HepG2 (cell line): ENCODE measurements around the gene ZG16. TPM values are rescaled to one million over a fixed set of nuclear protein-coding genes. Genes with fewer than 3 reads are reported as not detected.
A peak's percentile ranks its signal among the peaks of the same experiment; 100 is the strongest.

Source experiments
- ARNT ChIP-seq: fragments of 450-650 bp; IDR thresholded peaks from 2 replicates; pipeline ENCODE4 v1.6.1; 2017
- ATF7 ChIP-seq, 2 experiments: fragments of 450-650 bp in 1 of 2; sonication (generic) in 1 of 2; formaldehyde crosslinking in 1 of 2; IDR thresholded peaks; 2 replicates each; pipeline versions ENCODE4 v1.4.0 to v1.6.1; 2016 to 2020; ENCODE audit warnings: antibody characterized with exemption in 1 of 2, mild to moderate bottlenecking in 1 of 2, missing genetic modification reagents in 1 of 2
- CREB1 ChIP-seq, 2 experiments: fragments of 450-650 bp in 1 of 2; IDR thresholded peaks; 2 replicates each; pipeline ENCODE4 v1.6.1; 2016 to 2017; ENCODE audit warnings: control low read depth in 1 of 2, mild to moderate bottlenecking in 1 of 2, missing compliant biosample characterization in 1 of 2, missing genetic modification characterization in 1 of 2
- E2F2 ChIP-seq: sonication (generic); formaldehyde crosslinking; IDR thresholded peaks from 2 replicates; pipeline ENCODE4 v1.4.0; 2020; ENCODE audit warnings: missing genetic modification reagents, borderline replicate concordance
- GLMP ChIP-seq: sonication (generic); formaldehyde crosslinking; IDR thresholded peaks from 2 replicates; pipeline ENCODE4 v1.9.0; 2021; ENCODE audit warnings: missing genetic modification reagents, mild to moderate bottlenecking, borderline replicate concordance
- GTF3A ChIP-seq: sonication (generic); formaldehyde crosslinking; conservative IDR thresholded peaks from 2 replicates; pipeline ENCODE4 v1.4.0; 2020; ENCODE audit warnings: mild to moderate bottlenecking, missing genetic modification reagents
- KDM4B ChIP-seq: sonication (generic); formaldehyde crosslinking; IDR thresholded peaks from 2 replicates; pipeline ENCODE4 v1.4.0; 2020; ENCODE audit warnings: missing genetic modification reagents
- MIER2 ChIP-seq: IDR thresholded peaks from 2 replicates; pipeline ENCODE4 v1.6.1; 2016; ENCODE audit warnings: missing biosample characterization, missing genetic modification reagents
- NFIC ChIP-seq: IDR thresholded peaks from 2 replicates; pipeline ENCODE4 v1.6.1; 2012; ENCODE audit warnings: mild to moderate bottlenecking, low read length, inconsistent platforms
- NR2F2 ChIP-seq: IDR thresholded peaks from 2 replicates; pipeline ENCODE4 v1.6.1; 2012; ENCODE audit warnings: low read depth, inconsistent platforms, borderline replicate concordance
- PCBP1 ChIP-seq: fragments of 200-400 bp; formaldehyde crosslinking; IDR thresholded peaks from 2 replicates; pipeline ENCODE4 v1.6.1; 2017; ENCODE audit warnings: mild to moderate bottlenecking, low read depth, low read length, borderline replicate concordance
- POGZ ChIP-seq: sonication (generic); formaldehyde crosslinking; IDR thresholded peaks from 2 replicates; pipeline ENCODE4 v1.4.0; 2020; ENCODE audit warnings: mild to moderate bottlenecking, missing genetic modification reagents
- RBFOX2 ChIP-seq: fragments of 200-400 bp; formaldehyde crosslinking; IDR thresholded peaks from 2 replicates; pipeline ENCODE4 v1.6.1; 2017; ENCODE audit warnings: low read depth, mild to moderate bottlenecking, low read length
- SIN3A ChIP-seq: IDR thresholded peaks from 2 replicates; pipeline ENCODE4 v1.6.1; 2011; ENCODE audit warnings: low read depth, mild to moderate bottlenecking, control low read depth, low read length, borderline replicate concordance
- SIX4 ChIP-seq: sonication (generic); formaldehyde crosslinking; IDR thresholded peaks from 2 replicates; pipeline ENCODE4 v1.4.0; 2020; ENCODE audit warnings: missing genetic modification reagents
- TCF7L2 ChIP-seq: IDR thresholded peaks from 2 replicates; pipeline ENCODE4 v1.6.1; 2011; ENCODE audit warnings: mild to moderate bottlenecking, low read depth, low read length, moderate library complexity
- THAP7 ChIP-seq: sonication (generic); formaldehyde crosslinking; IDR thresholded peaks from 2 replicates; pipeline ENCODE4 v1.8.1; 2023; ENCODE audit warnings: mild to moderate bottlenecking, missing genetic modification reagents
- TP53 ChIP-seq: sonication (generic); formaldehyde crosslinking; conservative IDR thresholded peaks from 2 replicates; pipeline ENCODE4 v1.4.0; 2020; ENCODE audit warnings: missing genetic modification reagents
- ZNF230 ChIP-seq: sonication (generic); formaldehyde crosslinking; IDR thresholded peaks from 2 replicates; pipeline ENCODE4 v1.4.0; 2020; ENCODE audit warnings: mild to moderate bottlenecking, missing genetic modification reagents
- ZNF275 ChIP-seq: sonication (generic); formaldehyde crosslinking; IDR thresholded peaks from 2 replicates; pipeline ENCODE4 v1.8.0; 2022; ENCODE audit warnings: missing genetic modification reagents, mild to moderate bottlenecking, inconsistent platforms, borderline replicate concordance
- ZNF530 ChIP-seq: sonication (generic); formaldehyde crosslinking; IDR thresholded peaks from 2 replicates; pipeline ENCODE4 v1.5.0; 2020; ENCODE audit warnings: low read depth, mild to moderate bottlenecking, missing genetic modification reagents
- ZNF841 ChIP-seq: sonication (generic); formaldehyde crosslinking; IDR thresholded peaks from 2 replicates; pipeline ENCODE4 v1.8.1; 2023; ENCODE audit warnings: missing genetic modification reagents, borderline replicate concordance
- ZNF883 ChIP-seq: sonication (generic); formaldehyde crosslinking; IDR thresholded peaks from 2 replicates; pipeline ENCODE4 v1.5.1; 2020; ENCODE audit warnings: mild to moderate bottlenecking, missing genetic modification reagents; ENCODE audit errors: not compliant biosample characterization
- polyA plus RNA-seq, 8 experiments: library from polyadenylated mRNA; depleted of rRNA in 3 of 8; stranded (reverse) in 7 of 8; unstranded in 1 of 8; fragments of >200 nt; fragmentation: Illumina TruSeq in 4 of 8; extraction: Trizol in 4 of 8; gene quantifications; 2 replicates each; pipeline versions ENCODE4 v1.2.1 to v1.2.3, GENCODE V29; 2011 to 2016; ENCODE audit warnings: low read depth in 4 of 8, missing spikeins in 1 of 8, mixed read lengths in 1 of 8; ENCODE audit not compliant: insufficient read depth in 1 of 8
- total RNA-seq, 5 experiments: library from RNA; depleted of rRNA; stranded (reverse); fragments of >200 nt; fragmentation: Illumina TruSeq; extraction: Trizol; gene quantifications; 2 replicates each; pipeline ENCODE4 v1.2.3, GENCODE V29; 2016; ENCODE audit warnings: low read depth in 1 of 5

ZG16 gene
- total and polyA plus RNA-seq, 2 of the 13 experiments (the other 11 are each of a cell fraction or from before 2014, with no cell fraction given) = 0.04 to 0.07 TPM

- TF ChIP-seq GLMP (CRISPR knock-in tag) (0 out of 2 replicates have a peak, but pooled peaks have one; percentile 51), POGZ (CRISPR knock-in tag) (peak; percentile 90), E2F2 (CRISPR knock-in tag) (no peak), ZNF883 (CRISPR knock-in tag) (peak; percentile 44), THAP7 (CRISPR knock-in tag) (0 out of 2 replicates have a peak, but pooled peaks have one; percentile 61), TCF7L2 (no peak), ZNF275 (0 out of 2 replicates have a peak, but pooled peaks have one; percentile 81), ZNF230 (CRISPR knock-in tag) (peak; percentile 89; the same call in 1 of the 2 replicates), MIER2 (peak; percentile 84), ZNF841 (CRISPR knock-in tag) (no peak), RBFOX2 (no peak), ZNF530 (no peak), CREB1 (IDR thresholded peaks at IDR 0.05) (no peak), CREB1 (CRISPR knock-in tag; IDR thresholded peaks at IDR 0.05) (peak; percentile 55), SIX4 (CRISPR knock-in tag) (no peak), NR2F2 (peak; percentile 94), SIN3A (0 out of 2 replicates have a peak, but pooled peaks have one; percentile 21), KDM4B (CRISPR knock-in tag) (0 out of 2 replicates have a peak, but pooled peaks have one; percentile 74), TP53 (CRISPR knock-in tag) (peak; percentile 83; the same call in 1 of the 2 replicates), PCBP1 (no peak), ATF7 (IDR thresholded peaks at IDR 0.05) (no peak), ATF7 (CRISPR knock-in tag; IDR thresholded peaks at IDR 0.05) (no peak; the same call in 1 of the 2 replicates), NFIC (peak; percentile 59; the same call in 1 of the 2 replicates), ARNT (no peak), GTF3A (CRISPR knock-in tag) (no peak)
Measured at GRCh38 chr16:29765167-29766032, 12.7 kb upstream of the ZG16 start (continued).
